K562 (cell line): Measurements from ENCODE around the gene KCNK6. TPM values are rescaled to one million over a fixed set of nuclear protein-coding genes. Genes with fewer than 3 reads are reported as not detected.
A peak's percentile ranks its signal among the peaks of the same experiment; 100 is the strongest.

Experiments
- ATAC-seq: fragments of 200-7000 bp; cut with Tn5 transposase; 3 replicates; pipeline ENCODE4 v1.9.1; 2020; ENCODE audit warnings: moderate library complexity
- BruUV-seq: library from RNA; stranded (reverse); fragments of 400-500 nt; replicated peaks from 2 replicates; lab custom pipeline; 2021; lab: Mats Ljungman, UMichigan
- CTCF ChIA-PET: fragments of 300-600 bp; formaldehyde crosslinking; extraction: SDS; loops from one replicate; lab custom pipeline; 2021; ENCODE audit warnings: low intra/inter-chr PET ratio; lab: Yijun Ruan, JAX
- POLR2A ChIA-PET: fragments of 300-600, 350-650 bp; sonication (Branson Sonifier 250); formaldehyde crosslinking; extraction: SDS; loops from one replicate; lab custom pipeline; 2021; ENCODE audit warnings: antibody characterized with exemption, inconsistent platforms; lab: Yijun Ruan, JAX
- DNase-seq, 4 experiments: peaks; one replicate each; pipeline versions ENCODE4 v3.0.0 to v3.0.0-alpha.2; 2011 to 2018; ENCODE audit warnings: low spot score in 3 of 4, mixed read lengths in 3 of 4; ENCODE audit errors: extremely low read depth in 1 of 4
- FAIRE-seq: peaks from 2 replicates; lab custom pipeline; 2011; peaks lifted over from hg19 to GRCh38; lab: Jason Lieb, UNC
- H2AFZ ChIP-seq: 2 replicates; pipeline ENCODE4 v1.6.0; 2011; ENCODE audit warnings: low read depth, low read length, control low read depth, inconsistent platforms
- H3K27ac ChIP-seq: fragments of 200-600 bp; 3 replicates; pipeline ENCODE4 v1.8.0; 2011; ENCODE audit warnings: low read depth, mild to moderate bottlenecking, control low read depth, inconsistent platforms, low read length, moderate library complexity, mixed read lengths; ENCODE audit errors: extremely low read depth
- H3K27me3 ChIP-seq, 2 experiments: fragments of 300-600 bp in 1 of 2; 2 replicates in 1 of 2; 3 replicates in 1 of 2; pipeline versions ENCODE4 v1.6.0 to v1.8.0; 2011; ENCODE audit warnings: inconsistent platforms in 2 of 2, low read length in 2 of 2, mild to moderate bottlenecking in 1 of 2, mixed read lengths in 1 of 2, moderate library complexity in 1 of 2; ENCODE audit not compliant: control insufficient read depth in 2 of 2, insufficient read depth in 2 of 2
- H3K36me3 ChIP-seq: fragments of 300-600 bp; 3 replicates; pipeline ENCODE4 v1.8.0; 2011; ENCODE audit warnings: mild to moderate bottlenecking, low read length, inconsistent platforms; ENCODE audit not compliant: control insufficient read depth, insufficient read depth
- H3K4me1 ChIP-seq, 2 experiments: fragments of 200-600 bp in 1 of 2; replicated peaks in 1 of 2; 2 replicates in 1 of 2; 3 replicates in 1 of 2; pipeline versions ENCODE4 v1.5.1 to v1.8.0; 2011; ENCODE audit warnings: inconsistent platforms in 2 of 2, low read length in 2 of 2, mild to moderate bottlenecking in 1 of 2, mixed read lengths in 1 of 2, moderate library complexity in 1 of 2; ENCODE audit not compliant: control insufficient read depth in 2 of 2, insufficient read depth in 2 of 2
- H3K4me2 ChIP-seq: 2 replicates; pipeline ENCODE4 v1.6.1; 2011; ENCODE audit warnings: low read length, control low read depth, inconsistent platforms, mixed read lengths; ENCODE audit not compliant: insufficient read depth
- H3K4me3 ChIP-seq: fragments of 200-600 bp; sonication (generic), shearing (Covaris generic); 2 replicates; pipeline ENCODE4 v1.5.1; 2016; ENCODE audit warnings: control low read depth, inconsistent platforms
- H3K79me2 ChIP-seq: fragments of 200-600 bp; 3 replicates; pipeline ENCODE4 v1.8.0; 2011; ENCODE audit warnings: low read length, inconsistent platforms; ENCODE audit not compliant: control insufficient read depth, insufficient read depth
- H3K9ac ChIP-seq, 2 experiments: 2 replicates each; pipeline versions ENCODE4 v1.6.0 to v1.6.1; 2011; ENCODE audit warnings: low read depth in 2 of 2, low read length in 2 of 2, control low read depth in 1 of 2, inconsistent platforms in 1 of 2, mild to moderate bottlenecking in 1 of 2, mixed read lengths in 1 of 2; ENCODE audit not compliant: insufficient read depth in 1 of 2
- H3K9me1 ChIP-seq: one replicate; pipeline ENCODE4 v1.6.0; 2011; ENCODE audit warnings: inconsistent platforms, mild to moderate bottlenecking, low read length, moderate library complexity; ENCODE audit not compliant: control insufficient read depth, insufficient read depth
- H3K9me3 ChIP-seq: replicated peaks from 2 replicates; pipeline ENCODE4 v1.5.1; 2011; ENCODE audit warnings: low read depth, low read length, inconsistent platforms; ENCODE audit not compliant: control insufficient read depth, insufficient read depth
- H4K20me1 ChIP-seq: replicated peaks from 2 replicates; pipeline ENCODE4 v1.6.1; 2011; ENCODE audit warnings: low read length, inconsistent platforms, mixed read lengths; ENCODE audit not compliant: control insufficient read depth, insufficient read depth
- ELF4 ChIP-seq: fragments of 450-650 bp; formaldehyde crosslinking; IDR thresholded peaks from 2 replicates; pipeline ENCODE4 v1.4.0; 2022; ENCODE audit warnings: missing genetic modification characterization
- ETV6 ChIP-seq, 3 experiments: fragments of 150-350 bp in 1 of 3; sonication (generic) in 1 of 3; formaldehyde crosslinking in 1 of 3; IDR thresholded peaks; 2 replicates each; pipeline versions ENCODE4 v1.6.1 to v1.8.0; 2014 to 2022; ENCODE audit warnings: borderline replicate concordance in 2 of 3, low read depth in 2 of 3, antibody characterized with exemption in 1 of 3, low read length in 1 of 3, mild to moderate bottlenecking in 1 of 3, missing genetic modification reagents in 1 of 3
- LCOR ChIP-seq: sonication (generic); formaldehyde crosslinking; IDR thresholded peaks from 2 replicates; pipeline ENCODE4 v1.8.0; 2022; ENCODE audit warnings: mild to moderate bottlenecking, missing genetic modification reagents
- NCOA1 ChIP-seq: fragments of 450-650 bp; IDR thresholded peaks from 2 replicates; pipeline ENCODE4 v1.6.1; 2016; ENCODE audit warnings: low read depth
- NFRKB ChIP-seq: fragments of 450-650 bp; IDR thresholded peaks from 2 replicates; pipeline ENCODE4 v1.6.1; 2016; ENCODE audit warnings: low read depth
- SIN3A ChIP-seq, 2 experiments: fragments of 150-350 bp in 1 of 2; IDR thresholded peaks; 2 replicates each; pipeline ENCODE4 v1.6.1; 2011 to 2016; ENCODE audit warnings: borderline replicate concordance in 2 of 2, low read depth in 2 of 2, low read length in 2 of 2, mild to moderate bottlenecking in 2 of 2, moderate library complexity in 2 of 2; ENCODE audit not compliant: control insufficient read depth in 1 of 2
- SIRT6 ChIP-seq: IDR thresholded peaks from one replicate; pipeline ENCODE4 v1.6.1; 2012; ENCODE audit warnings: low read depth, mild to moderate bottlenecking, control low read depth, inconsistent platforms, low read length, moderate library complexity
- SMARCB1 ChIP-seq: IDR thresholded peaks from 2 replicates; pipeline ENCODE4 v1.6.1; 2011; ENCODE audit warnings: improper control_type of control experiment, low read depth; ENCODE audit not compliant: insufficient read length
- TAF1 ChIP-seq: IDR thresholded peaks from 2 replicates; pipeline ENCODE4 v1.6.1; 2011; ENCODE audit warnings: mild to moderate bottlenecking, low read length, moderate library complexity; ENCODE audit not compliant: insufficient read depth, control insufficient read depth, severe bottlenecking; ENCODE audit errors: extremely low read depth
- TEAD4 ChIP-seq, 2 experiments: sonication (generic) in 1 of 2; formaldehyde crosslinking in 1 of 2; IDR thresholded peaks; 2 replicates each; pipeline versions ENCODE4 v1.6.1 to v1.8.0; 2012 to 2022; ENCODE audit warnings: borderline replicate concordance in 1 of 2, inconsistent platforms in 1 of 2, low read length in 1 of 2, mild to moderate bottlenecking in 1 of 2, missing genetic modification reagents in 1 of 2
- ZNF384 ChIP-seq: IDR thresholded peaks from 2 replicates; pipeline ENCODE4 v1.6.1; 2012; ENCODE audit warnings: low read depth, low read length, improper control_type of control experiment
- WGBS: fragments of 100-300 bp; shearing (Covaris generic); methylation state at CpG from one replicate; pipeline ENCODE4 v1.1.6; 2016; ENCODE audit warnings: low coverage, mixed read lengths; ENCODE audit not compliant: insufficient coverage; ENCODE audit errors: missing lambda C conversion rate; 5-methylcytosine and 5-hydroxymethylcytosine counted together
- in situ Hi-C: fragments of 300-500 bp; cut with MboI; formaldehyde crosslinking; loops from 4 replicates; pipeline ENCODE4 v1.15.0; 2018; ENCODE audit warnings: inconsistent platforms, mixed read lengths
- intact Hi-C: fragments of 100-400 bp; cut with micrococcal nuclease; formaldehyde crosslinking; loops from 2 replicates; pipeline ENCODE4 v1.14.2; 2022
- polyA plus RNA-seq, 8 experiments: library from polyadenylated mRNA; depleted of rRNA in 4 of 8; stranded (reverse) in 5 of 8; unstranded in 3 of 8; fragments of >200 nt; fragmentation: Nextera tagmentation in 2 of 8; fragmentation: Illumina TruSeq in 1 of 8; extraction: Ambion mirVana in 2 of 8; extraction: Trizol in 1 of 8; gene quantifications; 2 replicates each; pipeline versions ENCODE4 v1.2.1 to v1.2.3, GENCODE V29; 2011 to 2014; ENCODE audit warnings: inconsistent platforms in 1 of 8, missing spikeins in 1 of 8
- total RNA-seq, 7 experiments: library from RNA; depleted of rRNA in 6 of 7; stranded (reverse); fragments of >200 nt in 6 of 7; fragmentation: Illumina TruSeq in 2 of 7; extraction: Trizol in 2 of 7; gene quantifications; 2 replicates each; pipeline versions ENCODE4 v1.2.1 to v1.2.3, GENCODE V29; 2011 to 2021; ENCODE audit warnings: low replicate concordance in 1 of 7
- TF ChIP-seq, protein P1 (sequence below): IDR thresholded peaks from 2 replicates; pipeline ENCODE4 v1.6.1; 2016; ENCODE audit warnings: missing genetic modification characterization, missing compliant biosample characterization
- TF ChIP-seq, protein P2 (sequence below): fragments of 250-450 bp; sonication (Bioruptor Pico); IDR thresholded peaks from 2 replicates; pipeline ENCODE4 v1.8.0; 2022; ENCODE audit warnings: moderate library complexity, mild to moderate bottlenecking, inconsistent platforms
- TF ChIP-seq, protein P3 (sequence below): fragments of 250-450 bp; sonication (Bioruptor Pico); IDR thresholded peaks from 2 replicates; pipeline ENCODE4 v1.8.0; 2021; ENCODE audit warnings: borderline replicate concordance, mild to moderate bottlenecking, moderate library complexity; ENCODE audit not compliant: poor library complexity, severe bottlenecking

The KCNK6 gene
- total and polyA plus RNA-seq, 9 of the 15 experiments (the other 6 are each of a cell fraction or from before 2014, with no cell fraction given) = 0.05 to 0.42 (median 0.15) TPM

GRCh38 chr19:38375098-38375493 lies 55.5 kb downstream of the KCNK6 start (continued):
- TF ChIP-seq, protein P1, sequence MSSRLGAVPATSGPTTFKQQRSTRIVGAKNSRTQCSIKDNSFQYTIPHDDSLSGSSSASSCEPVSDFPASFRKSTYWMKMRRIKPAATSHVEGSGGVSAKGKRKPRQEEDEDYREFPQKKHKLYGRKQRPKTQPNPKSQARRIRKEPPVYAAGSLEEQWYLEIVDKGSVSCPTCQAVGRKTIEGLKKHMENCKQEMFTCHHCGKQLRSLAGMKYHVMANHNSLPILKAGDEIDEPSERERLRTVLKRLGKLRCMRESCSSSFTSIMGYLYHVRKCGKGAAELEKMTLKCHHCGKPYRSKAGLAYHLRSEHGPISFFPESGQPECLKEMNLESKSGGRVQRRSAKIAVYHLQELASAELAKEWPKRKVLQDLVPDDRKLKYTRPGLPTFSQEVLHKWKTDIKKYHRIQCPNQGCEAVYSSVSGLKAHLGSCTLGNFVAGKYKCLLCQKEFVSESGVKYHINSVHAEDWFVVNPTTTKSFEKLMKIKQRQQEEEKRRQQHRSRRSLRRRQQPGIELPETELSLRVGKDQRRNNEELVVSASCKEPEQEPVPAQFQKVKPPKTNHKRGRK = no peak
- TF ChIP-seq, protein P2, sequence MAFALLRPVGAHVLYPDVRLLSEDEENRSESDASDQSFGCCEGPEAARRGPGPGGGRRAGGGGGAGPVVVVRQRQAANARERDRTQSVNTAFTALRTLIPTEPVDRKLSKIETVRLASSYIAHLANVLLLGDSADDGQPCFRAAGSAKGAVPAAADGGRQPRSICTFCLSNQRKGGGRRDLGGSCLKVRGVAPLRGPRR (CRISPR knock-in tag) = no peak
- TF ChIP-seq ZNF384 (0 out of 2 replicates have a peak, but pooled peaks have one; percentile 19), LCOR (CRISPR knock-in tag) (0 out of 2 replicates have a peak, but pooled peaks have one; percentile 14), NCOA1 (no peak), SIN3A (IDR thresholded peaks at IDR 0.05; ENCODE audit: borderline replicate concordance in 2 of 2, control insufficient read depth in 1 of 2, low read depth in 2 of 2, low read length in 2 of 2) (0 out of 4 replicates have a peak, but pooled peaks of 1 of the 2 experiments have one; percentile 27)
- TF ChIP-seq, protein P3, sequence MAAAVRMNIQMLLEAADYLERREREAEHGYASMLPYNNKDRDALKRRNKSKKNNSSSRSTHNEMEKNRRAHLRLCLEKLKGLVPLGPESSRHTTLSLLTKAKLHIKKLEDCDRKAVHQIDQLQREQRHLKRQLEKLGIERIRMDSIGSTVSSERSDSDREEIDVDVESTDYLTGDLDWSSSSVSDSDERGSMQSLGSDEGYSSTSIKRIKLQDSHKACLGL (CRISPR knock-in tag) = no peak

GRCh38 chr19:38375748-38376147 lies 56.1 kb downstream of the KCNK6 start:
- FAIRE-seq = no peak
- peaks cover 51% of the 10 kb centered on the region for H3K36me3 ChIP-seq
- peak overlapping the region; percentile 88 for H3K4me3 ChIP-seq

More at GRCh38 chr19:38375748-38376147, 56.1 kb downstream of the KCNK6 start:
- peak overlapping the region; percentile 93 to 98 for H3K9ac ChIP-seq
- H3K4me1 ChIP-seq = peaks cover 4 to 13% of the 10 kb centered on the region in 2 experiments; a peak in 4 of 5 replicates
- intact Hi-C loops = no loop called here
- H3K27ac ChIP-seq = peak overlapping the region; percentile 94
- TF ChIP-seq SMARCB1 = no peak
- peak; percentile 33 for TF ChIP-seq SIRT6
- TF ChIP-seq NFRKB = no peak
- no peak for TF ChIP-seq ELF4 (CRISPR knock-in tag)
- no peak for TF ChIP-seq TEAD4 (IDR thresholded peaks at IDR 0.05; ENCODE audit: low read length)
- TF ChIP-seq TEAD4 (CRISPR knock-in tag; IDR thresholded peaks at IDR 0.05; ENCODE audit: borderline replicate concordance) = no peak
- TF ChIP-seq ETV6 (IDR thresholded peaks at IDR 0.05; ENCODE audit: borderline replicate concordance in 1 of 2, low read depth in 2 of 2, low read length in 1 of 2) = no peak
- no peak for TF ChIP-seq ETV6 (CRISPR knock-in tag; IDR thresholded peaks at IDR 0.05; ENCODE audit: borderline replicate concordance)
- TF ChIP-seq TAF1 = no peak
- POLR2A ChIA-PET = interaction anchor here (0.7 to 3.8 kb wide), 3 partner anchors 9 to 14 kb away, joined by 3 to 27 read pairs (median 6); partner anchors contain the start of gene GGN
- H3K4me2 ChIP-seq = peak overlapping the region; percentile 84
- DNase-seq (no peak), ATAC-seq (no peak)
- in situ Hi-C loops = no loop called here
- no peaks in the 10 kb centered on the region for H3K27me3 ChIP-seq
- BruUV-seq = no TSS peak
- H2AFZ ChIP-seq = no peak overlapping the region
- peaks cover 16% of the 10 kb centered on the region for H4K20me1 ChIP-seq
- H3K9me3 ChIP-seq = no peaks in the 10 kb centered on the region; the same call in 1 of the 2 replicates
- 26% methylated on average over 5 of the region's 5 CpGs for WGBS
- CTCF ChIA-PET = no interaction called here
- no peaks in the 10 kb centered on the region for H3K9me1 ChIP-seq
- H3K79me2 ChIP-seq = peaks cover 46% of the 10 kb centered on the region
